GM23338 (cell line): ENCODE results near the gene CADPS. TPM values are rescaled to one million over a fixed set of nuclear protein-coding genes. Genes with fewer than 3 reads are reported as not detected.

ENCODE experiments used
- ATAC-seq: fragments of 200-7000 bp; cut with Tn5 transposase; 3 replicates; pipeline ENCODE4 v1.9.1; 2020
- DNase-seq: peaks from one replicate; pipeline ENCODE4 v3.0.0-alpha.2; 2015; ENCODE audit warnings: low spot score
- H2AFZ ChIP-seq: fragments of 200-600 bp; sonication (generic); 2 replicates; pipeline ENCODE4 v1.8.0; 2016; ENCODE audit warnings: antibody characterized with exemption, mild to moderate bottlenecking, moderate library complexity
- H3F3A ChIP-seq: fragments of 200-600 bp; sonication (generic); replicated peaks from 2 replicates; pipeline ENCODE4 v1.8.0; 2017; ENCODE audit warnings: antibody characterized with exemption, mixed run types, low read depth
- H3K27ac ChIP-seq: fragments of 200-600 bp; sonication (generic); 2 replicates; pipeline ENCODE4 v1.6.1; 2016; ENCODE audit warnings: low read depth
- H3K27me3 ChIP-seq: fragments of 200-600 bp; sonication (generic); 2 replicates; pipeline ENCODE4 v1.8.0; 2016; ENCODE audit warnings: mild to moderate bottlenecking, mixed run types, moderate library complexity; ENCODE audit not compliant: insufficient read depth
- H3K36me3 ChIP-seq: fragments of 200-600 bp; sonication (generic); 2 replicates; pipeline ENCODE4 v1.8.0; 2016; ENCODE audit warnings: mild to moderate bottlenecking; ENCODE audit not compliant: insufficient read depth
- H3K4me1 ChIP-seq: fragments of 200-600 bp; sonication (generic); 2 replicates; pipeline ENCODE4 v1.8.0; 2016; ENCODE audit warnings: mild to moderate bottlenecking, moderate library complexity; ENCODE audit not compliant: insufficient read depth
- H3K4me2 ChIP-seq: fragments of 200-600 bp; sonication (generic); 2 replicates; pipeline ENCODE4 v1.7.1; 2017; ENCODE audit warnings: mixed run types
- H3K4me3 ChIP-seq: fragments of 200-600 bp; sonication (generic); 2 replicates; pipeline ENCODE4 v1.6.1; 2016; ENCODE audit warnings: mixed run types
- H3K79me2 ChIP-seq: fragments of 200-600 bp; sonication (generic); replicated peaks from 2 replicates; pipeline ENCODE4 v1.8.0; 2017; ENCODE audit warnings: mild to moderate bottlenecking; ENCODE audit not compliant: insufficient read depth
- H3K9me2 ChIP-seq: fragments of 200-600 bp; sonication (generic); 2 replicates; pipeline ENCODE4 v1.8.0; 2017; ENCODE audit not compliant: insufficient read depth
- H4K20me1 ChIP-seq: fragments of 200-600 bp; sonication (generic); replicated peaks from 2 replicates; pipeline ENCODE4 v1.8.0; 2017; ENCODE audit warnings: mild to moderate bottlenecking; ENCODE audit not compliant: insufficient read depth
- H3K27ac Mint-ChIP-seq: 2 replicates; pipeline ENCODE4 v1.8.0; 2020; ENCODE audit warnings: inconsistent platforms, mild to moderate bottlenecking, moderate library complexity, mixed read lengths
- H3K27me3 Mint-ChIP-seq: 3 replicates; pipeline ENCODE4 v1.8.0; 2022; ENCODE audit warnings: low read depth, mild to moderate bottlenecking, moderate library complexity, mixed read lengths, inconsistent platforms; ENCODE audit not compliant: insufficient read depth, poor library complexity
- H3K36me3 Mint-ChIP-seq: 3 replicates; pipeline ENCODE4 v1.8.0; 2021; ENCODE audit warnings: low read depth, mild to moderate bottlenecking, inconsistent platforms, moderate library complexity, mixed read lengths
- H3K4me1 Mint-ChIP-seq: 3 replicates; pipeline ENCODE4 v1.8.0; 2020; ENCODE audit warnings: mild to moderate bottlenecking, inconsistent platforms, mixed read lengths
- H3K4me3 Mint-ChIP-seq: 3 replicates; pipeline ENCODE4 v1.8.0; 2021; ENCODE audit warnings: moderate library complexity, mild to moderate bottlenecking, inconsistent platforms, mixed read lengths
- H3K9me3 Mint-ChIP-seq: 3 replicates; pipeline ENCODE4 v1.8.0; 2020; ENCODE audit warnings: moderate library complexity, mild to moderate bottlenecking, inconsistent platforms, mixed read lengths
- CREB1 ChIP-seq: fragments of 250-450 bp; sonication (Bioruptor Pico); IDR thresholded peaks from 2 replicates; pipeline ENCODE4 v1.5.0; 2020; ENCODE audit warnings: low read depth, mild to moderate bottlenecking, moderate library complexity
- ETS1 ChIP-seq: IDR thresholded peaks from 2 replicates; pipeline ENCODE4 v1.6.1; 2016; ENCODE audit warnings: antibody characterized with exemption
- EZH2 ChIP-seq: fragments of 200-600 bp; sonication (generic); IDR thresholded peaks from one replicate; pipeline ENCODE4 v1.8.0; 2017; ENCODE audit warnings: antibody characterized with exemption, mild to moderate bottlenecking, low read depth; ENCODE audit not compliant: unreplicated experiment
- JUNB ChIP-seq: IDR thresholded peaks from one replicate; pipeline ENCODE4 v1.6.1; 2016; ENCODE audit warnings: antibody characterized with exemption; ENCODE audit not compliant: unreplicated experiment
- NANOG ChIP-seq: IDR thresholded peaks from 2 replicates; pipeline ENCODE4 v1.6.1; 2016; ENCODE audit warnings: antibody characterized with exemption, borderline replicate concordance
- POLR2AphosphoS5 ChIP-seq: IDR thresholded peaks from 2 replicates; pipeline ENCODE4 v1.6.1; 2016; ENCODE audit warnings: antibody characterized with exemption, low read depth
- REST ChIP-seq: IDR thresholded peaks from one replicate; pipeline ENCODE4 v1.6.1; 2018; ENCODE audit warnings: antibody characterized with exemption; ENCODE audit not compliant: unreplicated experiment
- STAT1 ChIP-seq: IDR thresholded peaks from one replicate; pipeline ENCODE4 v1.6.1; 2016; ENCODE audit warnings: antibody characterized with exemption; ENCODE audit not compliant: unreplicated experiment
- ZNF114 ChIP-seq: fragments of 250-450 bp; sonication (Bioruptor Pico); IDR thresholded peaks from 2 replicates; pipeline ENCODE4 v1.5.0; 2020; ENCODE audit warnings: mild to moderate bottlenecking, moderate library complexity
- polyA plus RNA-seq: library from polyadenylated mRNA; unstranded; fragments of >200 nt; fragmentation: Nextera tagmentation; extraction: Ambion mirVana; gene quantifications from 2 replicates; pipeline ENCODE4 v1.2.1, GENCODE V29; 2016
- total RNA-seq: library from RNA; depleted of rRNA; stranded (reverse); fragments of >200 nt; shearing (Covaris generic); gene quantifications from 2 replicates; pipeline ENCODE4 v1.2.3, GENCODE V29; 2014
- TF ChIP-seq, protein P1 (sequence below), 2 experiments: fragments of 200-600 bp in 1 of 2; sonication (generic) in 1 of 2; conservative IDR thresholded peaks; 2 replicates each; pipeline versions ENCODE4 v1.5.1 to v1.6.1; 2016 to 2017; ENCODE audit warnings: antibody characterized with exemption in 2 of 2, low read depth in 2 of 2, mild to moderate bottlenecking in 2 of 2, moderate library complexity in 1 of 2

Gene CADPS
- total and polyA plus RNA-seq, 2 experiments from 2014 or later = 14.7 to 22.0 TPM

- TF ChIP-seq REST (no peak), NANOG (no peak), CREB1 (CRISPR knock-in tag) (no peak), STAT1 (no peak)
These were observed 39.5 kb downstream of the CADPS start (continued) for GRCh38 chr3:62835554-62836236.

- no peaks in the 10 kb centered on the region for H4K20me1 ChIP-seq
- no peaks in the 10 kb centered on the region for H3F3A ChIP-seq
- H2AFZ ChIP-seq = no peak overlapping the region
- H3K79me2 ChIP-seq = no peaks in the 10 kb centered on the region
- Mint-ChIP-seq H3K27ac (no peak overlapping the region), H3K36me3 (no peaks in the 10 kb centered on the region), H3K9me3 (no peaks in the 10 kb centered on the region), H3K27me3 (no peaks in the 10 kb centered on the region), H3K4me1 (no peaks in the 10 kb centered on the region), H3K4me3 (no peak overlapping the region)
- DNase-seq (peak; percentile 74), ATAC-seq (peak; percentile 83)
- no peak for TF ChIP-seq EZH2
- TF ChIP-seq, protein P1, sequence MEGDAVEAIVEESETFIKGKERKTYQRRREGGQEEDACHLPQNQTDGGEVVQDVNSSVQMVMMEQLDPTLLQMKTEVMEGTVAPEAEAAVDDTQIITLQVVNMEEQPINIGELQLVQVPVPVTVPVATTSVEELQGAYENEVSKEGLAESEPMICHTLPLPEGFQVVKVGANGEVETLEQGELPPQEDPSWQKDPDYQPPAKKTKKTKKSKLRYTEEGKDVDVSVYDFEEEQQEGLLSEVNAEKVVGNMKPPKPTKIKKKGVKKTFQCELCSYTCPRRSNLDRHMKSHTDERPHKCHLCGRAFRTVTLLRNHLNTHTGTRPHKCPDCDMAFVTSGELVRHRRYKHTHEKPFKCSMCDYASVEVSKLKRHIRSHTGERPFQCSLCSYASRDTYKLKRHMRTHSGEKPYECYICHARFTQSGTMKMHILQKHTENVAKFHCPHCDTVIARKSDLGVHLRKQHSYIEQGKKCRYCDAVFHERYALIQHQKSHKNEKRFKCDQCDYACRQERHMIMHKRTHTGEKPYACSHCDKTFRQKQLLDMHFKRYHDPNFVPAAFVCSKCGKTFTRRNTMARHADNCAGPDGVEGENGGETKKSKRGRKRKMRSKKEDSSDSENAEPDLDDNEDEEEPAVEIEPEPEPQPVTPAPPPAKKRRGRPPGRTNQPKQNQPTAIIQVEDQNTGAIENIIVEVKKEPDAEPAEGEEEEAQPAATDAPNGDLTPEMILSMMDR (conservative IDR thresholded peaks at IDR 0.05; ENCODE audit: low read depth in 2 of 2) = peak; percentile 73 to 77
- H3K27me3 ChIP-seq = no peaks in the 10 kb centered on the region
- no peaks in the 10 kb centered on the region for H3K4me1 ChIP-seq
- no peak overlapping the region for H3K4me3 ChIP-seq
- no peak overlapping the region for H3K4me2 ChIP-seq
- H3K36me3 ChIP-seq = no peaks in the 10 kb centered on the region
- H3K9me2 ChIP-seq = no peaks in the 10 kb centered on the region
- H3K27ac ChIP-seq = no peak overlapping the region
These were observed 41.7 kb downstream of the CADPS start for GRCh38 chr3:62833538-62833937.

DNA sequence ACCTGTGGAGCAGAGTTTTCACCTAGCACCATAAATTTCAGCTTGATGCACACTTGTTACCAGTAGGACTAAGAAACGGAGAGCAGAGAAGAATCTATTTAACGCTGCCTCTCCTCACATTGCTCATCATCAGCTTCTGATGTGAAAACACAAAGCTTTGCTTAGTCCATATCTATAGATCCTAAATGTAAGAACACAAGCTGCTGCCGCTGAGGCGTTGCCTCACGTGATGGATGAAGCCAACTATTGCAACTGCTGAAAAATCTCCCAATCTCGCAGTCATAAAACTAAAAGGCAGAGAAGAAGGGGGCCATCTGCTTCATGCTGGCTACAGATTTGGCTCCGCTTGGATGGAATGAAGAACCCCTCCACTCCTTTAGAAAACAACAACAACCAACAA is 42.7 kb downstream of the CADPS start:
- H3K9me2 ChIP-seq = no peaks in the 10 kb centered on the region
- H2AFZ ChIP-seq = no peak overlapping the region
- no peak overlapping the region for H3K27ac ChIP-seq
- H3K27me3 ChIP-seq = no peaks in the 10 kb centered on the region
- H3K9me3 Mint-ChIP-seq = no peaks in the 10 kb centered on the region
- H3K4me3 Mint-ChIP-seq = no peak overlapping the region
- no peaks in the 10 kb centered on the region for H4K20me1 ChIP-seq
- H3K36me3 ChIP-seq = no peaks in the 10 kb centered on the region
- H3K27ac Mint-ChIP-seq = no peak overlapping the region
- no peaks in the 10 kb centered on the region for H3K4me1 Mint-ChIP-seq
- ATAC-seq = no peak
- H3K4me2 ChIP-seq = no peak overlapping the region
- H3K79me2 ChIP-seq = no peaks in the 10 kb centered on the region
- no peaks in the 10 kb centered on the region for H3K4me1 ChIP-seq
- no peak for DNase-seq
- no peaks in the 10 kb centered on the region for H3K27me3 Mint-ChIP-seq
- no peak overlapping the region for H3K4me3 ChIP-seq
- H3K36me3 Mint-ChIP-seq = no peaks in the 10 kb centered on the region
- H3F3A ChIP-seq = no peaks in the 10 kb centered on the region
- TF ChIP-seq ETS1 = no peak
- no peak for TF ChIP-seq ZNF114 (CRISPR knock-in tag)
- TF ChIP-seq CREB1 (CRISPR knock-in tag) = no peak
- TF ChIP-seq JUNB = no peak
- TF ChIP-seq POLR2AphosphoS5 = no peak
